Osteoblast (primary cell): ENCODE data around the gene HOXC11. TPM values are rescaled to one million over a fixed set of nuclear protein-coding genes. Genes with fewer than 3 reads are reported as not detected.
A peak's percentile ranks its signal among the peaks of the same experiment; 100 is the strongest.

Source experiments
- DNase-seq: peaks from one replicate; pipeline ENCODE4 v3.0.0; 2011; ENCODE audit warnings: low spot score, mixed read lengths; ENCODE audit not compliant: insufficient read length; ENCODE audit errors: missing footprints
- H2AFZ ChIP-seq: 2 replicates; pipeline ENCODE4 v1.6.0; 2011; ENCODE audit warnings: mild to moderate bottlenecking, low read length
- H3K27ac ChIP-seq: 2 replicates; pipeline ENCODE4 v1.5.1; 2011; ENCODE audit warnings: mild to moderate bottlenecking, low read depth, low read length, moderate library complexity
- H3K27me3 ChIP-seq: 2 replicates; pipeline ENCODE4 v1.6.0; 2012; ENCODE audit warnings: mild to moderate bottlenecking, control low read depth, inconsistent platforms, low read length, moderate library complexity; ENCODE audit not compliant: insufficient read depth
- H3K36me3 ChIP-seq: 2 replicates; pipeline ENCODE4 v1.5.1; 2011; ENCODE audit warnings: mild to moderate bottlenecking, low read length, control low read depth, moderate library complexity; ENCODE audit not compliant: insufficient read depth
- H3K4me1 ChIP-seq: 2 replicates; pipeline ENCODE4 v1.5.1; 2011; ENCODE audit warnings: mild to moderate bottlenecking, low read length, control low read depth, moderate library complexity; ENCODE audit not compliant: insufficient read depth
- H3K4me2 ChIP-seq: 2 replicates; pipeline ENCODE4 v1.6.0; 2011; ENCODE audit warnings: mild to moderate bottlenecking, low read length; ENCODE audit not compliant: insufficient read depth
- H3K4me3 ChIP-seq: fragments of 200-600 bp; sonication (generic); 3 replicates; pipeline ENCODE4 v1.5.1; 2012; ENCODE audit warnings: mild to moderate bottlenecking, low read length, inconsistent platforms; ENCODE audit not compliant: insufficient read depth
- H3K79me2 ChIP-seq: 2 replicates; pipeline ENCODE4 v1.6.0; 2012; ENCODE audit warnings: mild to moderate bottlenecking, low read length, control low read depth, inconsistent platforms; ENCODE audit not compliant: insufficient read depth
- H3K9me3 ChIP-seq: 2 replicates; pipeline ENCODE4 v1.5.1; 2011; ENCODE audit warnings: low read depth, low read length, control low read depth
- H4K20me1 ChIP-seq: 2 replicates; pipeline ENCODE4 v1.6.0; 2012; ENCODE audit warnings: mild to moderate bottlenecking, low read length, control low read depth; ENCODE audit not compliant: insufficient read depth
- CTCF ChIP-seq: IDR thresholded peaks from 2 replicates; pipeline ENCODE4 v1.5.1; 2011; ENCODE audit warnings: mild to moderate bottlenecking, low read depth, low read length, moderate library complexity; ENCODE audit errors: extremely low read depth
- total RNA-seq: library from RNA; depleted of rRNA; stranded (reverse); fragments of >200 nt; gene quantifications from 2 replicates; pipeline ENCODE4 v1.2.3, GENCODE V29; 2012

HOXC11 gene
- total RNA-seq, 1 donor: 1.1 TPM

DNA sequence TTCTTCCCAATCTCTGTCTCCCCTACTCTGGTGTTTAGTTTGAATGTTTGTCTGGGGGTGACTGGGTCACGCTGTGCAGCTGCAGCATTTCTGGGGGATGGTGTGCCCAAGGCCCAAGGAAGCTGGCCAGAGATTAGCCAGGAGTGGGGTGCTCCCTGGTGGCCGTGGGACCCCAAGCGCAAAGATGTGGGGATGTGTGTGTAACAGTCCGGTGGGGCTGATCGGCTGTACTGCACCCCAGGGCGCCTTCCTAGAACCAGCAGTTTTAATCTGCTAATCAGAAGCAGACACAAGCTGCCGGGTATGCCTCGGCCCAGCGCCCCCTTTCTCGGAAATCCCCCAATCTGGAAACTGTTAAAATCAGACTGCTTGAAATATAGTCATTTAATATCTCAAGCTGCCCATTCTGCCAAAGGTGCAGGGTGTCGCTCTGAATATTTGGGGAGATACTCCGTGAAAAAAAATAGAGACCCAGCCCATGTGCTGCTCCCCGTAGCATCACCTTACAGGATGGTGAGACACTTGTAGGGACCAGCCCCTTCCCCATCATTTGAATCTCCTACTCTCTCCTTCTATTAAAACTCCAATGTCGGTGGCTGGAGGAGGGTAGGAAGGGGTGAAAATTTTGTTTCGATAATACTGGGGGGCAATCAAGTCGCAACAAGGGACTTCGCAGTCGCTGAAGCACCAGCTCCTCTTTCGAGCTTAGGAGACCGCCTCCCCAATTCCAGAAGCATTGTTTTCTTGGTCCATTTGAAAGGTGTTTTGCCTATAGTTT lies 31.3 kb downstream of the HOXC11 start:
- Histone ChIP-seq H2AFZ (no peak overlapping the region), H4K20me1 (peaks cover 16% of the 10 kb centered on the region), H3K27ac (no peak overlapping the region), H3K36me3 (peaks cover 10% of the 10 kb centered on the region), H3K4me3 (no peak overlapping the region), H3K9me3 (no peaks in the 10 kb centered on the region), H3K27me3 (no peaks in the 10 kb centered on the region), H3K4me2 (no peak overlapping the region), H3K4me1 (peaks cover 38% of the 10 kb centered on the region), H3K79me2 (peaks cover 80% of the 10 kb centered on the region)
- peak; percentile 83 for DNase-seq
- TF ChIP-seq CTCF: peak; percentile 25

GRCh38 chr12:54004841-54005530 lies 32.1 kb downstream of the HOXC11 start:
- no peak for DNase-seq
- Histone ChIP-seq H4K20me1 (peaks cover 16% of the 10 kb centered on the region), H3K4me1 (peaks cover 42% of the 10 kb centered on the region), H3K9me3 (no peaks in the 10 kb centered on the region), H3K79me2 (peaks cover 82% of the 10 kb centered on the region), H3K27me3 (no peaks in the 10 kb centered on the region), H3K4me3 (peak overlapping the region; percentile 66), H3K27ac (no peak overlapping the region), H2AFZ (no peak overlapping the region), H3K4me2 (peak overlapping the region; percentile 92), H3K36me3 (peaks cover 10% of the 10 kb centered on the region)
- TF ChIP-seq CTCF: no peak

GRCh38 chr12:54005531-54005852 lies 32.6 kb downstream of the HOXC11 start:
- TF ChIP-seq CTCF: no peak
- no peak for DNase-seq
- H3K27me3 ChIP-seq: no peaks in the 10 kb centered on the region
- peak overlapping the region; percentile 92 for H3K4me2 ChIP-seq
- H4K20me1 ChIP-seq: peaks cover 16% of the 10 kb centered on the region
- no peak overlapping the region for H2AFZ ChIP-seq
- H3K4me1 ChIP-seq: peaks cover 47% of the 10 kb centered on the region
- H3K79me2 ChIP-seq: peaks cover 82% of the 10 kb centered on the region
- H3K9me3 ChIP-seq: no peaks in the 10 kb centered on the region
- peak overlapping the region; percentile 66 for H3K4me3 ChIP-seq
- H3K27ac ChIP-seq: no peak overlapping the region
- peaks cover 10% of the 10 kb centered on the region for H3K36me3 ChIP-seq

DNA sequence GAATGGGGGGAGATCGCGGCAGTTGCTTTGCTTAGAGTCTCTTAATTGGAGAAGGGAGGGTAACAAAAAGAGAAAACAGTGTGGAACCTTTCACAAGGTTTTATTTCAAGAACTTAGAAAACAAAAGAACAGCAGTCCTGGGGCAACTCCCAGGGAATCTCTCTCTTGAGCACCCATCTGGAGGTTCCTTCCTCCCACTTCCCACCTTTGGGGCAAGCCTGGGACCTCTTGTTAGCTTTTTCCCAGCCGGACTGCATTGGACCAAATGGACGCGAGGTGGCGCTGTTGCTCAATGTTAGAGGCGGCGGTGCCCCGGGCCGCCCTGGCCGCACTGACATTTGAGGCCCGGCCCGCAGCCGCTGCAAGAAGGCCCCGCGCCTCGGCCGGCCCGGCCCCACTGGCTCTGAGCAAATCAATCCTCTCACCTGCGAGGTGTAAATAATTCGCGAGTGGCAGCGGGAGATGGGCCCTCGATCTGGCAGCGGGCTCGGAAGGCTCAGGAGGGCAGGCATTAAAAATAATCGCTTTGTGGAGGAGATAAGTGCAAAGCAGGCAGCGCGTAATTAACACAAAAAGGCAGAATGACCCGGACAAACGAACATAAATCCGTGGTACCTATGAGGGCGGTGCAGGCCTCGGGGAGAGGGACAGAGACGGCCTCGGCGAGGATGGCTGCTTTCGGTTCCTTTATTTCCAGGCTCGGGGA lies 33.1 kb downstream of the HOXC11 start:
- TF ChIP-seq CTCF: peak; percentile 81
- peaks cover 15% of the 10 kb centered on the region for H4K20me1 ChIP-seq
- H3K36me3 ChIP-seq: peaks cover 10% of the 10 kb centered on the region
- H3K27ac ChIP-seq: peak overlapping the region; percentile 65
- H3K9me3 ChIP-seq: no peaks in the 10 kb centered on the region
- DNase-seq: peak; percentile 98
- peak overlapping the region; percentile 66 for H3K4me3 ChIP-seq
- H3K79me2 ChIP-seq: peaks cover 82% of the 10 kb centered on the region
- H3K4me2 ChIP-seq: peak overlapping the region; percentile 92
- H2AFZ ChIP-seq: peak overlapping the region; percentile 65
- H3K4me1 ChIP-seq: peaks cover 43% of the 10 kb centered on the region
- H3K27me3 ChIP-seq: no peaks in the 10 kb centered on the region
